T-helper 17 cell (primary cell): ENCODE data around the gene IGF2BP3. TPM values are rescaled to one million over a fixed set of nuclear protein-coding genes. Genes with fewer than 3 reads are reported as not detected.

Source experiments
- ATAC-seq: fragments of 150-1000 bp; cut with Tn5 transposase; 2 replicates; pipeline ENCODE4 v1.10.0; 2021; ENCODE audit warnings: mild to moderate bottlenecking, moderate library complexity
- DNase-seq, 3 donors: peaks; one replicate each; pipeline versions ENCODE4 v3.0.0 to v3.0.0-alpha.2; 2020 to 2021
- H3K9me3 ChIP-seq: one replicate; pipeline ENCODE4 v1.7.0; 2013; ENCODE audit warnings: low read length, mild to moderate bottlenecking; ENCODE audit not compliant: control insufficient read depth, poor library complexity, severe bottlenecking
- H3K27ac Mint-ChIP-seq: one replicate; pipeline ENCODE4 v1.8.0; 2022; ENCODE audit warnings: mild to moderate bottlenecking, moderate library complexity, mixed read lengths
- H3K27me3 Mint-ChIP-seq: one replicate; pipeline ENCODE4 v1.8.0; 2022; ENCODE audit warnings: mixed read lengths
- H3K36me3 Mint-ChIP-seq: one replicate; pipeline ENCODE4 v1.8.0; 2022; ENCODE audit warnings: low read depth, mixed read lengths
- H3K4me1 Mint-ChIP-seq: one replicate; pipeline ENCODE4 v1.8.0; 2022; ENCODE audit warnings: mild to moderate bottlenecking, mixed read lengths
- H3K4me3 Mint-ChIP-seq: one replicate; pipeline ENCODE4 v1.8.0; 2022; ENCODE audit warnings: mild to moderate bottlenecking, moderate library complexity, mixed read lengths
- total RNA-seq, 4 donors: library from RNA in 2 of 4; stranded (reverse) in 2 of 4; gene quantifications; one replicate each; pipeline ENCODE4 v1.2.3 and lab custom pipeline; 2022 to 2026

IGF2BP3 gene
- total RNA-seq, 2 donors from 2014 or later, result 1.4 to 11.0 TPM

GRCh38 chr7:23347682-23348180, 122.6 kb downstream of the IGF2BP3 start:
- H3K4me3 Mint-ChIP-seq, result no peak overlapping the region
- H3K9me3 ChIP-seq, result no peaks in the 10 kb centered on the region
- DNase-seq (no peak), ATAC-seq (no peak)
- H3K4me1 Mint-ChIP-seq, result peaks cover 21% of the 10 kb centered on the region
- peaks cover 15% of the 10 kb centered on the region for H3K27me3 Mint-ChIP-seq
- H3K27ac Mint-ChIP-seq, result no peak overlapping the region
- peaks cover 3% of the 10 kb centered on the region for H3K36me3 Mint-ChIP-seq

- Mint-ChIP-seq H3K27me3 (peaks cover 15% of the 10 kb centered on the region), H3K4me1 (peaks cover 21% of the 10 kb centered on the region), H3K4me3 (peak overlapping the region; percentile 78), H3K36me3 (peaks cover 3% of the 10 kb centered on the region), H3K27ac (peak overlapping the region; percentile 30)
- ATAC-seq, result no peak
- H3K9me3 ChIP-seq, result no peaks in the 10 kb centered on the region
- no peak for DNase-seq
Observed at GRCh38 chr7:23347033-23347681, 123.1 kb downstream of the IGF2BP3 start.

DNA sequence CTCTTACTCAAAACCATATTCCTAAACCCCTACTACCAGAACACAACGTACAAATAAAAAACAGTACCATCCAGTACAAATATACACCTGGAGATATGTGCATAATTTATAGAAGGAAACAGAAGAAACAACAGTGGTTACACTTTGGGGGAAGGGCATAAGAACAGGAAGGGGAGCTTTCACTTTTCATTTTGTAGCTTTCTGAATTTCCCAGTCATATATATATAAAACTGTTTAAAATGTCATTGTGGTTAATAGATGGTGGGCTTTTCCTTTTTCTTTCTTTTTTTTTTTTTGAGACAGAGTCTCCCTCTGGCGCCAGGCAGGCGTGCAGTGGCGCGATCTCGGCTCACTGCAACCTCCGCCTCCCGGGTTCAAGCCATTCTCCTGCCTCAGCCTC, 124.0 kb downstream of the IGF2BP3 start:
- Mint-ChIP-seq H3K36me3 (peaks cover 3% of the 10 kb centered on the region), H3K27ac (peak overlapping the region; percentile 71), H3K27me3 (peaks cover 12% of the 10 kb centered on the region), H3K4me1 (peaks cover 22% of the 10 kb centered on the region), H3K4me3 (peak overlapping the region; percentile 78)
- no peaks in the 10 kb centered on the region for H3K9me3 ChIP-seq
- DNase-seq, result no peak
- peak; percentile 57 for ATAC-seq

- H3K9me3 ChIP-seq, result no peaks in the 10 kb centered on the region
- DNase-seq, result no peak
- Mint-ChIP-seq H3K27ac (peak overlapping the region; percentile 71), H3K4me3 (peak overlapping the region; percentile 78), H3K27me3 (peaks cover 5% of the 10 kb centered on the region), H3K36me3 (peaks cover 3% of the 10 kb centered on the region), H3K4me1 (peaks cover 21% of the 10 kb centered on the region)
- ATAC-seq, result no peak
Observed at GRCh38 chr7:23345601-23346000, 124.7 kb downstream of the IGF2BP3 start.

DNA sequence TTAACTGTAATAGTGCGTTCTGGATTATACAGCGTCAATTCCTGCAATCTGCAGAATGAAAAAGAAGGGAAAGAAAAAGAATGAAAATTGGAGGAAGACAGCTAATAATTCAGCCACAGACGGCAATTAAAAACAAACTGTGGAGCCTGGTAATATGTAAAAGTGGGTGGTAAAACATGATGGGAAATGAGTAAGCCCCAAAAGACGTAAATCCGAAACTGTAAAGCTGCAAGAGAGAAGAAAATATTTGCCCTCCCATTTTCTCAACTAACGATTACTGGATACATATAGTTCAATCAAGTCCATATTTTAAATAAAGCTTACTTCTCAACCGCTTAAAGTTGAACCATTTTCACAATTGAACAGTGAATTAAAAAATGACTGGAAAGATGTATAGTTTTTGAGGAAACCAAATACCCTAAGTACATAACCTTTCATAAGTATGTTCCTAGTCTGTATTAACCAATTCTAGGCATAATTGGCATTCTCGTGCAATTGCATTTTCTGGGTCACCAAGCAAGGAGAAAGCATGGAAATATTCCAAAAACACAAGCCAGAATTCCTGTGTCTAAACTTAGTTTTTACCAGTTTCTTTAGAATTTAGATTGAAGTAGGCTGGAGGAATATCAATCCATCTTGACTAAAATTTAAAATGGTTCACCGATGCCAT, 126.3 kb downstream of the IGF2BP3 start:
- Mint-ChIP-seq H3K36me3 (peaks cover 3% of the 10 kb centered on the region), H3K4me3 (no peak overlapping the region), H3K27me3 (peaks cover 10% of the 10 kb centered on the region), H3K4me1 (peaks cover 20% of the 10 kb centered on the region), H3K27ac (no peak overlapping the region)
- no peak for DNase-seq
- no peaks in the 10 kb centered on the region for H3K9me3 ChIP-seq
- ATAC-seq, result no peak

DNA sequence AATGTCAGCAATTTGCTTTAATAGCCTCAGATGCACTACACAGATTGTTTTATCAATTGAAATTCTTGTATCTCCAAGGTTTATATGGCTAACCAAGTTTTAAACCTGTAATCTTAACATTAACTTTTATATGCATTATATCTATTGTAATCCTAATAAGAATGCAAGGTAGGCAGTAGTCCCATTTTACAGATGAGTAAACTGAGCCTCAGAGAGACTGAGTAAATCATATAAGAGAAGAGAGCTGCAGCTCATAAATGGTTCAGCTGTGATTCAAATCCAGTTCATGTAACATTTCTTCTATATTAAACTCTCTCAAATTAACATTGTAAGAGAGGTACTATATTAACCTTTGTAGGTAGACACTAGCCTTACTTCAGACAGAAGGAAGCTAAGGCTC, 127.2 kb downstream of the IGF2BP3 start:
- no peak for DNase-seq
- H3K9me3 ChIP-seq, result no peaks in the 10 kb centered on the region
- peaks cover 3% of the 10 kb centered on the region for H3K36me3 Mint-ChIP-seq
- peaks cover 20% of the 10 kb centered on the region for H3K4me1 Mint-ChIP-seq
- ATAC-seq, result no peak
- no peak overlapping the region for H3K27ac Mint-ChIP-seq
- no peak overlapping the region for H3K4me3 Mint-ChIP-seq
- peaks cover 12% of the 10 kb centered on the region for H3K27me3 Mint-ChIP-seq

DNA sequence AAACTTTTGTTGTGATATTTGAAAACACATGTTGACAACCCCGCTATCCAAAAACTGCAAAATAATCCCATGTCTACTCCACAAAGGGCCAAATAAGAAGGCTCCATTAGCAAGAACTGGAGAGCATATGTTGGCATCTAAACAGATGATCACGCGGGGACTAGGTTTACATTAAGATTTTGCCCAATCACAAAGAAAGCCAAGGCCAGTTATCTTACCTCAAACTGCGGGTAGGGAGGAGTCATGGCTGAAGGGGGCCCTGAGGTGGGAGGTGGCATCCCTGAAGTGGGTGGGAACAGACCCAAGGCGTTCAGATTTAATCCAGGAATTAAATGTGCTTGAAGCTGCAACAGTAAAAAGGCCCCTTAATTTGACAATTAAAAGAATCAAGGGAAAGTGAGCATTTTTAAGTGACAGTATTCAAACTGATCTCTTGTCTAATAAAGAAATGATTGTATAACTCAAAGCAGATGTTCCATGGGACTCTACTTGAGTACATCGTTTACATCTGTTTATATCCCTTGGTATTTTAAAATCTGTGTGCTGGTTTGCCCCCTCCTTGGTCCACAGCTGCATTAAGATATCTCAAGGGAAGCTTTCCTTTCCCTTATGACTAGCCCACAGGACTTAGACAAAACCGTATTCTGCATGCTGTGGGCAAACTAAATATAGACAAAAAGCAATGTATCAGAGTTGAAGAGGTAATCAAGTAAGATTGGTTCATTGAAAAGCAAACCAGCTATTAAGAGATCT, 128.3 kb downstream of the IGF2BP3 start:
- H3K4me3 Mint-ChIP-seq, result no peak overlapping the region
- no peaks in the 10 kb centered on the region for H3K9me3 ChIP-seq
- peaks cover 19% of the 10 kb centered on the region for H3K27me3 Mint-ChIP-seq
- H3K27ac Mint-ChIP-seq, result no peak overlapping the region
- ATAC-seq (no peak), DNase-seq (no peak)
- H3K4me1 Mint-ChIP-seq, result peaks cover 18% of the 10 kb centered on the region
- peaks cover 3% of the 10 kb centered on the region for H3K36me3 Mint-ChIP-seq

DNA sequence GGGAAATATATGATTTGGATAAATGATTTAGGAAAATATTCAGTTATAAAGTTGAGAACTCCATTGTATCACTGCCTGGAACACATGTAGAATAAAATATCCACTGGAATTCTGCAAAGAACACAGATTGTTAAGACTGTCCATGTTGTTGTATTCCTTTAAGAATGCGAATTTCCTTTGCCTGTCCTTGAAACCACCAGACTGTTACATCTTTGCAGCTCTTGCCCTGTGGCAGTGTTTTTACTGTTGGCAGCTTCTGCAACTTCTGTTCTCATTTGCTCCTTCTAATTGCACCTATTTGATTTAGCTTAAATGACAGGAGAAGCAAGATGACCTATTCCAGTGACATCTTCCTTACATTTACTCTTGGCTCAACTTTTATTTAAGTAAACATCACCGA, 131.4 kb downstream of the IGF2BP3 start:
- Mint-ChIP-seq H3K4me1 (peaks cover 4% of the 10 kb centered on the region), H3K27ac (no peak overlapping the region), H3K27me3 (peaks cover 27% of the 10 kb centered on the region), H3K4me3 (no peak overlapping the region), H3K36me3 (no peaks in the 10 kb centered on the region)
- H3K9me3 ChIP-seq, result no peaks in the 10 kb centered on the region
- DNase-seq, result no peak
- ATAC-seq, result no peak

- peaks cover 29% of the 10 kb centered on the region for H3K27me3 Mint-ChIP-seq
- peaks cover 2% of the 10 kb centered on the region for H3K4me1 Mint-ChIP-seq
- H3K4me3 Mint-ChIP-seq, result no peak overlapping the region
- H3K36me3 Mint-ChIP-seq, result no peaks in the 10 kb centered on the region
- DNase-seq, result no peak
- H3K27ac Mint-ChIP-seq, result no peak overlapping the region
- no peak for ATAC-seq
- no peaks in the 10 kb centered on the region for H3K9me3 ChIP-seq
Observed at GRCh38 chr7:23338439-23338838, 131.9 kb downstream of the IGF2BP3 start.

- Mint-ChIP-seq H3K4me3 (no peak overlapping the region), H3K36me3 (no peaks in the 10 kb centered on the region), H3K27ac (no peak overlapping the region), H3K4me1 (peaks cover 2% of the 10 kb centered on the region), H3K27me3 (peaks cover 36% of the 10 kb centered on the region)
- no peaks in the 10 kb centered on the region for H3K9me3 ChIP-seq
- DNase-seq (no peak), ATAC-seq (no peak)
Observed at GRCh38 chr7:23337374-23337773, 132.9 kb downstream of the IGF2BP3 start.

GRCh38 chr7:23336799-23337283, 133.4 kb downstream of the IGF2BP3 start:
- no peak overlapping the region for H3K27ac Mint-ChIP-seq
- H3K36me3 Mint-ChIP-seq, result peaks cover 2% of the 10 kb centered on the region
- H3K27me3 Mint-ChIP-seq, result peaks cover 42% of the 10 kb centered on the region
- H3K4me1 Mint-ChIP-seq, result peaks cover 2% of the 10 kb centered on the region
- H3K9me3 ChIP-seq, result no peaks in the 10 kb centered on the region
- H3K4me3 Mint-ChIP-seq, result no peak overlapping the region
- DNase-seq (no peak), ATAC-seq (no peak)

DNA sequence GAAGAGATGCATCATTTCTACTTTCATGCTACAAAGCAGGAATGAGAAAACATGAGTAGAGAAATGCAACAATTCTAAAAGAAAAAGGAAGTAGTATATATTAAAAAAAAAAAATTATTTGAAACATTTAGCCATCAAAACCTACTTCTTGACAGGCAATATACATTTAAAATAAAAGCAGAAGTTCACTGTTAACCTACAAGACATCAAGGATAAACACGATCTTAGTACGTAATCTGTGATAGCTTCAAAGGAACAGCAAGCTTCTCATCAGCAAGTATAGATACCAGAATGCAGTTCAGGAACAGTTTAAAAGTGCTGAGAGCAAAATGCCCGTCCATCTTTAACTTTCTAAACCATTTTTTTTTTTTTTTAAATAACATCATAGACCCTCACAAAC, 134.2 kb downstream of the IGF2BP3 start:
- ATAC-seq, result no peak
- peaks cover 2% of the 10 kb centered on the region for H3K36me3 Mint-ChIP-seq
- no peaks in the 10 kb centered on the region for H3K4me1 Mint-ChIP-seq

DNA sequence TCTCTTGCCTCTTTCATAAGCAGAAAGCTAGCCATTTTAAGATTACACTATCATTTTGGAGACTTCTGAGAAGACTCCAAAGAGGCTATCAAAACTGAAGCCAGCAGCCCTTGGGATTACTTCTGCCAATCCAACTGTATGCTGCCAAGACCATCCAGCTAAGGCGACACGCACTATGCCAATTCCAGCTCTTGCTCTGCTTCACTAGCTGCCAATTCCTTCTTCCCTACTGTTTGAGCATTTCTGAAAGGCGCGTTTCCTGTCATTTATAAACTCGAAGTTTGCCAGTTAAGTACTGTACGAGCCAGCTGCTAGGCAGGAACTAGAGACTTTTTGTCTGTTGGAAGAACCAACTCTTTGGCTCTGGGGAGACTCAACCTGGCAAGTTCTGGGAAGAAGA, 134.7 kb downstream of the IGF2BP3 start:
- H3K4me1 Mint-ChIP-seq, result no peaks in the 10 kb centered on the region
- no peak overlapping the region for H3K27ac Mint-ChIP-seq
- H3K27me3 Mint-ChIP-seq, result peaks cover 44% of the 10 kb centered on the region
- no peak for DNase-seq
- no peak overlapping the region for H3K4me3 Mint-ChIP-seq
- peaks cover 2% of the 10 kb centered on the region for H3K36me3 Mint-ChIP-seq
- no peak for ATAC-seq
- no peaks in the 10 kb centered on the region for H3K9me3 ChIP-seq

More for the DNA sequence above, 134.2 kb downstream of the IGF2BP3 start:
- H3K9me3 ChIP-seq, result no peaks in the 10 kb centered on the region
- H3K27me3 Mint-ChIP-seq, result peaks cover 44% of the 10 kb centered on the region
- H3K4me3 Mint-ChIP-seq, result no peak overlapping the region
- no peak overlapping the region for H3K27ac Mint-ChIP-seq
- no peak for DNase-seq
